Progenitor cell of endocrine pancreas (in vitro differentiated cells): ENCODE results near the gene NOS2. TPM values are rescaled to one million over a fixed set of nuclear protein-coding genes. Genes with fewer than 3 reads are reported as not detected.
"Not testable (repeated sequence)": the region's sequence is repeated elsewhere in the genome, so short reads cannot be mapped to it uniquely, and the experiment has no call there.

ENCODE experiments used
- DNase-seq: peaks from one replicate; pipeline ENCODE4 v3.0.0; 2021; ENCODE audit warnings: low spot score; ENCODE audit not compliant: unreplicated experiment
- H3K27ac Mint-ChIP-seq: 2 replicates; pipeline ENCODE4 v1.8.0; 2021; ENCODE audit warnings: mild to moderate bottlenecking, moderate library complexity, mixed read lengths
- H3K27me3 Mint-ChIP-seq: 2 replicates; pipeline ENCODE4 v1.8.0; 2021; ENCODE audit warnings: mixed read lengths
- H3K36me3 Mint-ChIP-seq: 2 replicates; pipeline ENCODE4 v1.8.0; 2022; ENCODE audit warnings: mixed read lengths; ENCODE audit not compliant: insufficient read depth
- H3K4me1 Mint-ChIP-seq: 2 replicates; pipeline ENCODE4 v1.8.0; 2021; ENCODE audit warnings: low read depth, mixed read lengths
- H3K4me3 Mint-ChIP-seq: 2 replicates; pipeline ENCODE4 v1.8.0; 2021; ENCODE audit warnings: low read depth, mild to moderate bottlenecking, moderate library complexity, mixed read lengths
- H3K9me3 Mint-ChIP-seq: 2 replicates; pipeline ENCODE4 v1.8.0; 2021; ENCODE audit warnings: low read depth, mixed read lengths
- total RNA-seq: library from RNA; stranded (reverse); gene quantifications from 2 replicates; pipeline ENCODE4 v1.2.1, GENCODE V29; 2021
- TF ChIP-seq, protein P1 (sequence below): fragments of 200-600 bp; sonication (generic); IDR thresholded peaks from one replicate; pipeline ENCODE4 v1.5.0; 2021; ENCODE audit warnings: antibody characterized with exemption, mild to moderate bottlenecking; ENCODE audit not compliant: unreplicated experiment

Gene NOS2
- total RNA-seq, 1 donor from 2014 or later = 1.6 TPM

DNA sequence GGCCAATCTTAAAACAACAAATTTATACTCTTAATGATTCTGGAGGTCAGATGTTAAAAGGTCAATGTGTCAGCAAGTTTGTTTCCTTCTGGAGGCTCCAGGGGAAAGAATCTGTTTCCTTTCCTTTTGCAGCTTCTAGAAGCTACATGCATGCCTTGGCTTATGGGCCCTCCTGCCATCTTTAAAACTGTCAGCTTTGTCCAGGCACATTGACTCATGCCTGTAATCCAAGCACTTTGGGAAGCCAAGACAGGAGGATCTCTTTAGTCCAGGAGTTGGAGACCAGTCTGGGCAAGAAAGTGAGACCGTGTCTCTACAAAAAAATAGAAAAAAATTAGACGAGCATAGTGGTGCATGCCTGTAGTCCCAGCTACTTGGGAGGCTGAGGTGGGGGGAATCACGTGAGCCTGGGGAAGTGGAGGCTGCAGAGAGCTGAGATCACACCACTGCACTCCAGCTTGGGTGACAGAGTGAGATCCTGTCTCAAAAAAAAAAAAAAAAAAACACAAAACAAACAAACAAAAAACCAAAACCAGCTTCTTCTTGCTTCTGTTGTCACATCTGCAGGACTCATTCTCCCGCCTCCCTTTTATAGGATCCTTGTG is 58.3 kb downstream of the NOS2 start:
- no peak overlapping the region for H3K27ac Mint-ChIP-seq
- TF ChIP-seq, protein P1, sequence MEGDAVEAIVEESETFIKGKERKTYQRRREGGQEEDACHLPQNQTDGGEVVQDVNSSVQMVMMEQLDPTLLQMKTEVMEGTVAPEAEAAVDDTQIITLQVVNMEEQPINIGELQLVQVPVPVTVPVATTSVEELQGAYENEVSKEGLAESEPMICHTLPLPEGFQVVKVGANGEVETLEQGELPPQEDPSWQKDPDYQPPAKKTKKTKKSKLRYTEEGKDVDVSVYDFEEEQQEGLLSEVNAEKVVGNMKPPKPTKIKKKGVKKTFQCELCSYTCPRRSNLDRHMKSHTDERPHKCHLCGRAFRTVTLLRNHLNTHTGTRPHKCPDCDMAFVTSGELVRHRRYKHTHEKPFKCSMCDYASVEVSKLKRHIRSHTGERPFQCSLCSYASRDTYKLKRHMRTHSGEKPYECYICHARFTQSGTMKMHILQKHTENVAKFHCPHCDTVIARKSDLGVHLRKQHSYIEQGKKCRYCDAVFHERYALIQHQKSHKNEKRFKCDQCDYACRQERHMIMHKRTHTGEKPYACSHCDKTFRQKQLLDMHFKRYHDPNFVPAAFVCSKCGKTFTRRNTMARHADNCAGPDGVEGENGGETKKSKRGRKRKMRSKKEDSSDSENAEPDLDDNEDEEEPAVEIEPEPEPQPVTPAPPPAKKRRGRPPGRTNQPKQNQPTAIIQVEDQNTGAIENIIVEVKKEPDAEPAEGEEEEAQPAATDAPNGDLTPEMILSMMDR = no peak
- no peak for DNase-seq
- H3K9me3 Mint-ChIP-seq = no peaks in the 10 kb centered on the region
- no peaks in the 10 kb centered on the region for H3K4me1 Mint-ChIP-seq
- H3K27me3 Mint-ChIP-seq = no peaks in the 10 kb centered on the region
- no peak overlapping the region for H3K4me3 Mint-ChIP-seq
- no peaks in the 10 kb centered on the region for H3K36me3 Mint-ChIP-seq

DNA sequence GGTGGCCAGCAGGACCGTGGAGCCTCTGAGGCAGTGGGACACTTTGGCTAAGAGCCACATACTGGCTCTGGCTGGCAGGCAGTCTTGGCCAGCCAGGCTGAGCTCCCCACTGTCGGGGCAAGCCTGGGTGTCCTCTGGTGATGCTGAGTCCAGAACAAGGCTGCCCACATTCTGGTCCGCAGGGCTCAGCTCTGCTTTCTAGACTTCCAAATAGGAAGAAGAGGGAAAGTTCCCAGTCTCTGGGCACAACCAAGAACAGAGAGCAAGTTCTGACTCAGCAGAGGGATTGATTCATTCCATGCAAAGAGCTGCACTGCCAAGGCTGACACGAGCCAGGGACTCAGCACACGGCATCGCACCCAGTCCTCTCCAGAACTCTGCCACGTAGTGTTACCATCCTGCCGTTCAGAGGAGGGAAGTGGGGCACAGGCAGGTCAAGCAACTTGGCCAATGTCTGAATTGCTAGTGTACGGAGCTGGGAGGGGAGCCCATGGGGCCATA is 58.9 kb downstream of the NOS2 start:
- H3K4me1 Mint-ChIP-seq = no peaks in the 10 kb centered on the region
- no peak overlapping the region for H3K27ac Mint-ChIP-seq
- TF ChIP-seq, protein P1 = no peak
- H3K4me3 Mint-ChIP-seq = no peak overlapping the region
- H3K9me3 Mint-ChIP-seq = no peaks in the 10 kb centered on the region
- H3K27me3 Mint-ChIP-seq = no peaks in the 10 kb centered on the region
- DNase-seq = no peak
- H3K36me3 Mint-ChIP-seq = no peaks in the 10 kb centered on the region

DNA sequence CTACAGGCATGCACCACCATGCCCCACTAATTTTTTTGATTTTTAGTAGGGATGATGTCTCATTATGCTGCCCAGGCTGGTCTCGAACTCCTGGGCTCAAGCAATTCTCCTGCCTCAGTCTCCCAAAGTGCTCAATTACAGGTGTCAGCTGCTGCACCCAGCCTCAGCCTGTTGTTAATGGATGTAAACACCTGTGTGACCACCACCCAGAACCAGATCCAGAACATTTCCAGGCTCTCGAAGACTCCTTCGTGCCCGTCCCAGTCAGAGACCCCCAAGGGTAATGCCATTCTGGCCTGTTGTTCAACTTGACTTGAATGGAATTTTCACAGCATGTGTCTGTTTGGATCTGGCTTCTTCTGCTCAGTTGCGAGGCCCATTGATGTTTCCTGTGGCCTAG is 59.8 kb downstream of the NOS2 start:
- H3K9me3 Mint-ChIP-seq, DNase-seq, H3K4me3 Mint-ChIP-seq, H3K27ac Mint-ChIP-seq, H3K4me1 Mint-ChIP-seq, H3K27me3 Mint-ChIP-seq, H3K36me3 Mint-ChIP-seq: not testable (repeated sequence)

DNA sequence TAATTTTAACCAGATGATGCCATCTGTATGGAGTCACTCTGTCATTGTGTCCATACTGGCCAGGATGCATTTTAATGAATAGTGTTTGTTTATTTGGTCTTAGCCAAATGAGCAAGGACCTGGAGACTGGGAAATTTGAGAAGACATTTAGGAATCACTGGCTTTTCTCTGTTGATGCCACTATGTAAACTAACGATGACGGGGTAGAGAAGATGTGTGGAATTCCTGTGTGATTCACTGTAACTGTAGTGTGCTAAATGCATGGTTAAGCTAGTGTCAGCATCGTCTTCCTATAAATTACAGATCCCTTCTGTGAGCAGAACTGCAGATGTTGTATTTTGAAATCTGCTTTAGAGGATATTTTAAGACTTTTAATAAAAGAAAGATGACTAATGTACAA is 66.6 kb downstream of the NOS2 start:
- H3K36me3 Mint-ChIP-seq = no peaks in the 10 kb centered on the region
- H3K4me3 Mint-ChIP-seq = no peak overlapping the region
- H3K27me3 Mint-ChIP-seq = peaks cover 14% of the 10 kb centered on the region
- H3K4me1 Mint-ChIP-seq = no peaks in the 10 kb centered on the region
- H3K27ac Mint-ChIP-seq = no peak overlapping the region
- no peak for DNase-seq
- H3K9me3 Mint-ChIP-seq = no peaks in the 10 kb centered on the region
- TF ChIP-seq, protein P1 = no peak

DNA sequence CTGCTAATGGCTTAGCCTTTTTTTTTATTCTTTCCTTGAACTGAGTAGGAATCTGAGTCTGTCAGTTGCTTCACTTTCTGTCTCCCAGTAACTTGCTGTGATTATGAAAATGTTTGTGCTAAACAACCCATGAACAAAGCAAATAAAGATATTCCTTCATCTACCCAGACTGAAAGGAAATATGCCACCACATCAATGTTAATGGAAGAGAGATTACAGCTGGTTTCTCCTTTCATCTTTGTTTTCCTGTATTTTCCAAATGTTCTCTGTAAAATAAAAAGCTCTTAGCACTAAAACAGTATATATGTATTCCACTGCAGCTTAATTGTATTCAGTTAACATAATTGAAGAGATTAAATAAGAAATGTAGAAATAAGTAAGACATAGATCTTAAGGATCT is 67.6 kb downstream of the NOS2 start:
- H3K27me3 Mint-ChIP-seq = peaks cover 14% of the 10 kb centered on the region
- H3K27ac Mint-ChIP-seq, H3K4me1 Mint-ChIP-seq, H3K4me3 Mint-ChIP-seq, H3K9me3 Mint-ChIP-seq, DNase-seq, H3K36me3 Mint-ChIP-seq: not testable (repeated sequence)

DNA sequence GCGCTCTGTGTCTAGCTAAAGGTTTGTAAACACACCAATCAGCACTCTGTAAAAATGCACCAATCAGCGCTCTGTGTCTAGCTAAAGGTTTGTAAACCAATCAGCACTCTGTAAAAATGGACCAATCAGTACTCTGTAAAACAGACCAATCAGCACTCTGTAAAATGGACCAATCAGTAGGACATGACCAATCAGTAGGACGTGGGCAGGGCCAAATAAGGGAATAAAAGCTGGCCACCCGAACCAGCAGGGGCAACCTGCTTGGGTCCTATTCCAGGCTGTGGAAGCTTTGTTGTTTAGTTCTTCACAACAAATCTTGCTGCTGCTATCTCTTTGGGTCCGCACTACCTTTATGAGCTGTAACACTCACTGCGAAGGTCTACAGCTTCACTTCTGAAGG is 74.3 kb downstream of the NOS2 start:
- H3K9me3 Mint-ChIP-seq, H3K36me3 Mint-ChIP-seq, H3K27ac Mint-ChIP-seq, H3K4me3 Mint-ChIP-seq, H3K4me1 Mint-ChIP-seq, DNase-seq: not testable (repeated sequence)
- H3K27me3 Mint-ChIP-seq = peaks cover 10% of the 10 kb centered on the region

DNA sequence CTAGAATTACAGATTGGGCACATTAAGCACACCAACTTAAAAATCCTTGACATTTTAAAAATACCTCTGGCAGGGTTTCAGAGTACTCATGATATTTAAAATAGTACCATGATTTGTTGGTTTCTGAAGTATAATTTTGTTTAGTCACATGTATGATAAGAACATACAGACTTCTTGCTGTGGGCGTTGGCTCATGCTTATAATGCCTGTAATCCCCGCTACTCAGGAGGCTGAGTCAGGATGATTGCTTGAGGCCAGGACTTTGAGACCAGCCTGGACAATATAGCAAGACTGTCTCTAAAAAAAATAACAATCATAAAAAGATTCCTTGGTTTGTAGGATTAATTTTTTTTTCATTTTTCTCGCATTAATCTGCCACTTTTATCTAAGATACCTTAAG is 78.5 kb downstream of the NOS2 start:
- Mint-ChIP-seq H3K4me3 (no peak overlapping the region), H3K36me3 (no peaks in the 10 kb centered on the region), H3K9me3 (peaks cover 5% of the 10 kb centered on the region), H3K27ac (no peak overlapping the region), H3K27me3 (peaks cover 16% of the 10 kb centered on the region), H3K4me1 (peaks cover 8% of the 10 kb centered on the region)
- TF ChIP-seq, protein P1 = no peak
- no peak for DNase-seq
